ENCODE results near the gene RGL3.

GRCh38 chr19:11435057-11435832 is 16.1 kb upstream of the RGL3 start, which contains the start of the genes ODAD3 and PRKCSH:
- TF ChIP-seq EZH2phosphoT487 (IDR thresholded peaks at IDR 0.05; ENCODE audit: insufficient read depth, low read depth) = no peak
- TF ChIP-seq EZH2 (IDR thresholded peaks at IDR 0.05; ENCODE audit: insufficient read depth, poor library complexity, severe bottlenecking) = no peak
